IPS DF 19.7 (cell line): ENCODE measurements around the gene SNTG2.
"Not testable (repeated sequence)": the region's sequence is repeated elsewhere in the genome, so short reads cannot be mapped to it uniquely, and the experiment has no call there.

Experiments
- DNase-seq: peaks from one replicate; pipeline ENCODE4 v3.0.0-alpha.2; 2013; ENCODE audit warnings: low read depth, low spot score

SNTG2 gene

DNA sequence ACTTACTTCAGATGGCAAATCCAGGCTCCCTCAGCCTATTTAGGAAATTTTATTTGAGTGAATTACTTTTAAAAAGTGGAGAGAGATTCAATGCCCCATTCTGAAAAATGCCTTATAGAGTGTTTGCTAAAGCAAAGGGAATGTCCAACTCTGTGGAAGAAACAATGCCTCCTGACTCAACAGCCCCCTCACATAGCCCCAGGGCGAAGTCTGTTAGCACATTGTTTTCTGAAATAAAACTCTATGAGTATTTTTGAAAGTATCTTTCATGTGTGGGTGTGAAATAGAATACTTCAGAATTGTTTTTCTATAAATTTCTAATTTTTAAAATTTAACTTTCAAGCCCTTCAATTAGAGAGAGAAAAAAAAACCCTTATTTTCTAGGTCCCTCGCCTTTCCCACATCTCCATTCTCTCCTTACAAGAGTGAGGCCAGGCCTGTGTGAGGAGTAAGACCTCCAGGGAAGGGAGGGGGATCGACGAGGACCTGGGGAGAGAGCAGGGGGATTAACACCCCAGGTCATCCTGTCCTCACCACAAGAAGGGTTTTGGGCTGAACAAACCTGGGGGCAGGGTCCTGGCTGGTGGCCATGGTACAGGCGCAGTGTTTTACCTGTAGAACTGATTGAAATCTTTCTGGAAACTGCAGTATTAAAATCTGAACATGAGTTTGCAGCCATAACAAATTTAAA lies 141.4 kb downstream of the SNTG2 start:
- DNase-seq, result no peak

- not testable (repeated sequence) for DNase-seq
Measured at GRCh38 chr2:1093668-1094067, 143.0 kb downstream of the SNTG2 start.

DNA sequence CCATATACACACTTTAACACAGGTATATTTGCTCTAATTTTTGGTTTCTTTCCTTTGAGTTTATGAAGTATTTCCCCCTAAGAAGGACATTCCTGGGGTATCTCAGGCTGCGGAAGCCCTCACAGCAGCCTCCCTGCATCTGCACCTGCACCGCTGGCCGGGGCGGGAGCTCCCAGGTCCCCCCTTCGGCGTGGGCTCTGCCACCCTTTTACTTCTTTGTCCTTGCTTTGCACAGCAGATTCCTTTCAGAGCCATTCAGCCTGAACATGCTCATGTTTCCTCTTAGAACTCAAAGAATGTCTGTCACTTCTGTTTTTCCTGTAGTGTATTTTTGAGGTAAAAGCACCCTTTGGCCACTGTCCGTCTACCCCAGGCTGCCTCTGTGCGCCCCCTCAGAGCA lies 146.5 kb downstream of the SNTG2 start:
- DNase-seq, result no peak

GRCh38 chr2:1099418-1099817 lies 148.8 kb downstream of the SNTG2 start:
- no peak for DNase-seq

- no peak for DNase-seq
Measured at GRCh38 chr2:1101011-1101782, 150.5 kb downstream of the SNTG2 start.

GRCh38 chr2:1101982-1102590 lies 151.4 kb downstream of the SNTG2 start:
- no peak for DNase-seq

GRCh38 chr2:1104364-1104763 lies 153.7 kb downstream of the SNTG2 start:
- no peak for DNase-seq

DNA sequence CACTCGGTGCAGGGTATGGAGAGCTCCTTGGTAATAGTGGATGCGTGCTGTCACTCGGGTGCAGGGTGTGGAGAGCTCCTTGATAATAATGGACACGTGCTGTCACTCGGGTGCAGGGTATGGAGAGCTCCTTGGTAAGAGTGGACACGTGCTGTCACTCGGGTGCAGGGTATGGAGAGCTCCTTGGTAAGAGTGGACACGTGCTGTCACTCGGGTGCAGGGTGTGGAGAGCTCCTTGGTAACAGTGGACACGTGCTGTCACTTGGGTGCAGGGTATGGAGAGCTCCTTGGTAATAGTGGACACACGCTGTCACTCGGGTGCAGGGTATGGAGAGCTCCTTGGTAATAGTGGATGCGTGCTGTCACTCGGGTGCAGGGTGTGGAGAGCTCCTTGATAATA lies 155.7 kb downstream of the SNTG2 start:
- not testable (repeated sequence) for DNase-seq

- DNase-seq, result no peak
Measured at GRCh38 chr2:1115843-1116539, 165.3 kb downstream of the SNTG2 start.

GRCh38 chr2:1117569-1117968 lies 166.9 kb downstream of the SNTG2 start:
- DNase-seq, result no peak

GRCh38 chr2:1125217-1125616 lies 174.6 kb downstream of the SNTG2 start:
- DNase-seq, result no peak

DNA sequence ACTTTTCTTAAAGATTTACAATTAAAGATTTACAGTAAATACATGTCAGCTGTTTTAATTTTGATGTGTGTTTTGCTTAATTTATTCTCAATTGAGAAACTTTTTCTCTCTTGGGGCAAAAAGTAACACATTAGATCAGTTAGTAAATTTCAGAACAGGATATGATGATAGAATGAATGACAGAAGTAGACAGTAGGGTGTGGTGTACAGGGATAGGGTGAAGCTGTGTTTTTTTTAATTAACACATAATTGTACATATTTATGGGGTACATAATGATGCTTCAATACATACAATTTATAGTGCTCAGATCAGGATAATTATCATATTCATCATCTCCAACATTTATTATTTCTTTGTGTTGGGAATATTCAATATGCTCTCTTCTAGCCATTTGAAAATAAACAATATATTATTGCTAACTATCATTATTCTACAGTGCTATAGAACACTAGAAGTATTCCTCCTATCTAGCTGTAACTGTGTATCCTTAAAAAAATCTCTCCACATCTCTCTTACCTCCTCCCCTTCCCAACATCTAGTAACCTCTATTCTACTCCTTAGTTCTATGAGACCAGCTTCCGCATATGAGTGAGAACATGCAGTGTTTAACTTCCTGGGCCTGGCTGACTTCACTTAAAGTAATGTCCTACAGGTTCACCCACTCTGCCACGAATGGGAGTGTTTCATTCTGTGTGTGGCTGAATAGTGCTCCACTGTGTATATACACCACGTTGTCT lies 175.2 kb downstream of the SNTG2 start:
- no peak for DNase-seq

DNA sequence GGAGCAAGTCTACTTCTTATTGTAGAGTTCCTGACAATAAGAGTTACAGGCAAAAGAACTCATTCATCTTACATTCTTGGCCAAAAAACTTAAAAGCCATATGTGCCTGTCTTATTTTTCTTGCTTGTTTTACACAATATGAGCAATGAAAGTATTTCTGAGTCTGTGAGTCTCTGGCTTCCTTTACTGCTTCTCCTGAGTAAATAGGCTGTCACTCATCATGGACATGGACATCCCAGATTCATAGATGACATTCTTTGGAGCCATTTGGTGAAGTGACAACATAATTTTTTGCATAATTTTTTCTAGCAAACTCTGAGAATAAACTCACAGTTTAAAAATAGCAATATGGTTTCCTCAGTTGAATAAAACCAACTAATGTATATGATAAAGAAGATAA lies 179.3 kb downstream of the SNTG2 start:
- DNase-seq, result no peak

GRCh38 chr2:1130922-1131321 lies 180.3 kb downstream of the SNTG2 start:
- DNase-seq, result no peak

DNA sequence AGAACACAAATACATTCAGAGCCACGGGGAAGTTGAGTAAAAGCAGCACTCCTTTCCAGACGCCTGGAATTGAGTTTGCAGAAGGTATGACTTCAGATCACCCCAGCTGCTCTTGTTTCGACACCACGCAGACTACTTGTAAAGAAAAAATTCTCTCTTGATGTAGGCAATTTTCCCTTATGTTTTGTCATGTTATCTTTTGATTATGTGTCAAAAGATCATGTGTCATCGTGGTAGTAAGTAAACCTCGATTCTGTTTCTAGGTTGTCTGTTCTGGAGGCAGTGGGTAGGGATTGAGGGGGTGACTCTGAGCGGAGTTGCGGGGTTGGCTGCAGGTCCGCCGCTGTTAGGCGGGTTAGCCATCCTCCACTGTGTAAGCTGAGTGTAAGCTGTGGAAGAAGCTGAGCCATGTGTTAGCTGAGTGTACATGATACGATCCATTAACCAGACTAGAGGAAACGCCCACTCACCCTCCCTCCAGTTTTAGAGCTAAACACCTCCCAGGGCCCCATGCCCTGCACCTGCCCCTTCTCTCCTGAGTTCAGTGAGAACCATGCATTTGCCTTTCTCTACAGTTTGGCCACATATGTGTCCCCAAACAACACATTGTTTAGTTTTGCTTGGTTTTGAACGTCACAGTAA lies 181.8 kb downstream of the SNTG2 start:
- no peak for DNase-seq

DNA sequence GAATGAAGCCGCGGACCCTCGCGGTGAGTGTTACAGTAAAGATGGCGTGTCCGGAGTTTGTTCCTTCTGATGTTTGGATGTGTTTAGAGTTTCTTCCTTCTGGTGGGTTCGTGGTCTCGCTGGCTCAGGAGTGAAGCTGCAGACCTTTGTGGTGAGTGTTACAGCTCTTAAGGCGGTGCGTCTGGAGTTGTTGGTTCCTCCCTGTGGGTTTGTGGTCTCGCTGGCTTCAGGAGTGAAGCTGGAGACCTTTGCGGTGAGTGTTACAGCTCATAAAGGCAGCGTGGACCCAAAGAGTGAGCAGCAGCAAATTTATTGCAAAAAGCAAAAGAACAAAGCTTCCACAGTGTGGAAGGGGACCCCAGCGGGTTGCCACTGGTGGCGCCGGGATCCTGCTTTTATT lies 183.2 kb downstream of the SNTG2 start:
- DNase-seq, result not testable (repeated sequence)

DNA sequence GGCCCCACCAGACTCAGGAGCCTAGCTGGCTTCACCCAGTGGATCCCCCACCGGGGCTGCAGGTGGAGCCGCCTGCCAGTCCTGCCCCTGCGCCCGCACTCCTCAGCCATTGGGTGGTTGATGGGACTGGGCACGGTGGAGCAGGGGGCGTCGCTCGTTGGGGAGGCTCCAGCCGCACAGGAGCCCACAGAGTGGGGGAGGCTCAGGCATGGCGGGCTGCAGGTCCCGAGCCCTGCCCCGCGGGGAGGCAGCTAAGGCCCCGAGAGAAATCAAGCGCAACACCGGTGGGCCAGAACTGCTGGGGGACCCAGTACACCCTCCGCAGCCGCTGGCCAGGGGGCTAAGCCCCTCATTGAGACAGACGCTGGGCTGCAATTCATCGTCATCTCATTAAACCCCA lies 184.0 kb downstream of the SNTG2 start:
- no peak for DNase-seq

DNA sequence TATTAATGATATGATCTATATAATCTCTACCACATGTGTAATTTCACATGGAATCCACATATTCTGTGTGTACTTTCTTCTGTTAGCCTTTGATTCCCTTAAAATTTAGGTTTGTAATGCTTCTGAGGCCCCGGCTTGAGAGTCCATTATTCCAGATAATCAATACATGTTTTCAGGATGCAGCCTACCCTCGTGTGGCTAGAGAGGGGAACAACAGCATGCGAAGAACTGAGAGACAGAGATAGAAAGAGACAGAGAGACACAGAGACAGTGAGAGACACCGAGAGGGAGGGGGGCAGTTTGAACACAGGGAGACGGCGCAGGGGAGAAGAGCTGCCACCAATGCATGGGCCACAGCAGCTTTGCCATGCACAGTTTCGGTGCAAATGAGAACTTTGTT lies 185.4 kb downstream of the SNTG2 start:
- DNase-seq, result peak; percentile 12

GRCh38 chr2:1136846-1137245 lies 186.2 kb downstream of the SNTG2 start:
- DNase-seq, result no peak

DNA sequence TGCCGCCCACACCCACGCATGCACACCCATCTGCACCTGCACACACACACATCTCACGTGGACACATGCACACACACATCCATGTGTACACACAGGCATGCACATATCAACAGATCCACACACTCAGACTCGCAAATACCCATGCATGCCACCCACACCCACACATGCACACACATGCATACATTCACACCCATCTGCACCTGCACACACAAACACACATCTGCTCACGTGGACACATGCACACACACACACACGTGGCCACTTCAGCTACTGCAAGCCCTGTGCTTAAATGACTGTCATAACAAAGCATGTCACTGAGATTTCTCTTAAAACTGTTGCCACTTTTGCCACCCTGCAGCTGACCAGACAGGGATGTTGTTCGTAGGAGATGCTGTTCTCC lies 186.6 kb downstream of the SNTG2 start:
- no peak for DNase-seq

DNA sequence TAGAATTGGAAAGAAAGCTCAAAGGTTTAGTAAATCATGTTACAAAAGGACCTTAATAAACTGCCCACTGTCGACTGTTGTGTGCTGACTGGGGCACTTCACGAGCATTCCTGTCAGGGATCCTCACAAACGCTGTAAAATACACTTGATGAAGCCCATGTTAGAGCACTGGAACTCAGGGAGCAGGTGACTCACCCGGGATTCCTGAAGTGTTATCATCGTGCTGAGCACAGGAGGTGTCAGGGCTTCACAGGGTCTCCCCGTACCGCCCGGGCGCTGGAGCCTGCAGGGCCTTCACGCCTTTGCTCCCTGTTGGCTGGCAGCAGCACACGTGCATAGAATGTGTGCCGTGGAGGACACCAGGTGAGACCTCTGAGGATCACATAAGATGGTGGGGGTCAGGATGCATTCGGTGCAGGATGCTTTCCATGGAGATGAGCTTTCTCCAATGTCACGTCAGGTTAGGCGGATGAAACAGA lies 187.3 kb downstream of the SNTG2 start:
- no peak for DNase-seq
